BLaER1 treated with 17β-estradiol and CSF1 and Interleukin-3, amounts not matched to agents 10 nM and 100 nM (cell line): ENCODE results near the gene HTR3A.

Experiments used
- H3K27ac ChIP-seq, 11 experiments: shearing (Covaris generic); formaldehyde crosslinking; 2 replicates each; pipeline ENCODE4 v1.8.1; 2022
- H3K27me3 ChIP-seq, 11 experiments: shearing (Covaris generic); formaldehyde crosslinking; 2 replicates each; pipeline ENCODE4 v1.8.1; 2022
- H3K36me3 ChIP-seq, 11 experiments: shearing (Covaris generic); formaldehyde crosslinking; 2 replicates each; pipeline ENCODE4 v1.8.1; 2022
- H3K4me1 ChIP-seq, 10 experiments: shearing (Covaris generic); formaldehyde crosslinking; 2 replicates each; pipeline ENCODE4 v1.8.1; 2022
- H3K4me2 ChIP-seq, 11 experiments: shearing (Covaris generic); formaldehyde crosslinking; 2 replicates each; pipeline ENCODE4 v1.8.1; 2022
- H3K4me3 ChIP-seq, 10 experiments: shearing (Covaris generic); formaldehyde crosslinking; 2 replicates each; pipeline ENCODE4 v1.8.1; 2022
- H3K9ac ChIP-seq, 11 experiments: shearing (Covaris generic); formaldehyde crosslinking; 2 replicates each; pipeline ENCODE4 v1.8.1; 2022
- H3K9me3 ChIP-seq, 11 experiments: shearing (Covaris generic); formaldehyde crosslinking; replicated peaks in 1 of 11; 2 replicates each; pipeline ENCODE4 v1.8.1; 2022
- H4K20me1 ChIP-seq, 11 experiments: shearing (Covaris generic); formaldehyde crosslinking; 2 replicates each; pipeline ENCODE4 v1.8.1; 2022
- Cebpa-rat ChIP-seq, 11 experiments: shearing (Covaris generic); IDR thresholded peaks; 2 replicates each; pipeline ENCODE4 v1.8.1; 2022

The HTR3A gene

DNA sequence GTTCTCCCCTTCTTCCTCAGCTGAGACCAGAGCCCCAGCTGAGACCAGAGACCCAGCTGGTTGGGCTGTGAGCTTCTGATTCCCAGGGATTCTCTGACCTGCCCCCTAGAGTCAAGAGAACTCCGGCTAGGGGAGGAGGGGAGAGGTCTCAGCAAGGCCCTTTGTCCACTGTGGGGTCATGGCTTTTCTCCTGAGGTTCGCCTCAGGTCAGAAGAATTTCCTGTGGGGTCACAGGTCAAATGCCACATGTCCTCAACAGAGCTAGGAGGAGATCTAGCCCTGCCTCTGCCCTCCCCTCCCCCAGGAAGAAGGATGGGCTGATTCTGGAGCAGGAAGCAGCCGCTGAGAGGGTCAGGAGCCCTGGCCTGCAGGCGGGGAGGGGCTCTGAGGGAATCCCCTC lies 23.7 kb downstream of the HTR3A start:
- H3K9me3 ChIP-seq: no peaks in the 10 kb centered on the region
- no peaks in the 10 kb centered on the region for H3K36me3 ChIP-seq
- no peaks in the 10 kb centered on the region; a peak in 1 of 22 replicates for H3K27me3 ChIP-seq
- no peak overlapping the region for H3K4me2 ChIP-seq
- H3K9ac ChIP-seq: no peak overlapping the region
- peaks cover 0 to 21% (median 0%) of the 10 kb centered on the region in 11 experiments; a peak in 4 of 22 replicates for H4K20me1 ChIP-seq
- TF ChIP-seq Cebpa-rat (IDR thresholded peaks at IDR 0.05): no peak
- H3K4me1 ChIP-seq: peaks cover 0 to 5% (median 0%) of the 10 kb centered on the region in 10 experiments; a peak in 1 of 20 replicates
- no peak overlapping the region for H3K4me3 ChIP-seq
- H3K27ac ChIP-seq: no peak overlapping the region

DNA sequence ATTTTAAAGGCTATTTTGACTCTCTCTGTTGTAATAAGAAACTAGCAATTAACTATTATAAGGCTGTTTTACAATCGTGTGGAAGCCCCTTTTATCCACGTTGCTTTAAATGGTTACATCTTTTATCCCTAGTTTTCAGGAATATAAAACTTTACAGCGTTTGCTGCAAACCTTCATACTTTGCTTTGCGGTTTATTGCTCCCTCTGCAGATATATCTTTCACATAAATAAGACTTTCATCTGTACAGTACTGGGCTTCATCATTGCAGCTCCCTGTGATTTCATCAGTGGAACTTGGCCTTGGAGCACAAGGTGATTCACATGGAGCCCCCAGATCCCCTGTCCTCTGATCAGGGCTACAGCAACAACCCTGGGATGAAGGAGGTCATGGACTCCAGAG lies 25.6 kb downstream of the HTR3A start:
- Histone ChIP-seq H4K20me1 (peaks cover 0 to 5% (median 0%) of the 10 kb centered on the region in 11 experiments; a peak in 3 of 22 replicates), H3K9me3 (no peaks in the 10 kb centered on the region), H3K27ac (no peak overlapping the region), H3K9ac (no peak overlapping the region), H3K27me3 (no peaks in the 10 kb centered on the region; a peak in 1 of 22 replicates), H3K4me1 (peaks cover 0 to 5% (median 0%) of the 10 kb centered on the region in 10 experiments; a peak in 1 of 20 replicates), H3K36me3 (no peaks in the 10 kb centered on the region), H3K4me2 (no peak overlapping the region), H3K4me3 (no peak overlapping the region)
- no peak for TF ChIP-seq Cebpa-rat (IDR thresholded peaks at IDR 0.05)

DNA sequence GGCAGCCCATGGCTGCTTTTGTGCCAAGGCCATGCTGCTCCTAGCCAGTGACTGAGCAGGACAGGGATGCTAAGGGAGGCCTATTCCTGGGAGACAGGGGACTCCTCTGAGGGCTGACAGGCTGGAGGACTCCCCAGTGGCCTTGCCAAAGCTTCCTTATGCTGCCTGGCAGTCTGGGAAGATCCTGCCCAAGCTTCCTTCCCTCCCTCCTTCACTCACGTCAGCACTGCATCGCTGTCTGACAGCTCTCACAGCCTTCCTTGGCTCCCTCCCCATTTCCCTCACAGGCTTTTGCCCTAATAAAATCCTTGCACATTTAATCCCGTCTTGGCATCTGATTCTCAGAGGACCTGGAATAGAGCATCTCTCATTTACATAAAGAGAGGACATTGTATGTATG lies 26.5 kb downstream of the HTR3A start:
- Histone ChIP-seq H3K9ac (no peak overlapping the region), H3K4me2 (no peak overlapping the region), H3K36me3 (no peaks in the 10 kb centered on the region), H3K27me3 (no peaks in the 10 kb centered on the region), H3K27ac (no peak overlapping the region), H3K4me3 (no peak overlapping the region), H4K20me1 (peaks cover 0 to 4% (median 0%) of the 10 kb centered on the region in 11 experiments; a peak in 3 of 22 replicates), H3K4me1 (peaks cover 0 to 5% (median 0%) of the 10 kb centered on the region in 10 experiments; a peak in 1 of 20 replicates), H3K9me3 (no peaks in the 10 kb centered on the region)
- TF ChIP-seq Cebpa-rat (IDR thresholded peaks at IDR 0.05): no peak

DNA sequence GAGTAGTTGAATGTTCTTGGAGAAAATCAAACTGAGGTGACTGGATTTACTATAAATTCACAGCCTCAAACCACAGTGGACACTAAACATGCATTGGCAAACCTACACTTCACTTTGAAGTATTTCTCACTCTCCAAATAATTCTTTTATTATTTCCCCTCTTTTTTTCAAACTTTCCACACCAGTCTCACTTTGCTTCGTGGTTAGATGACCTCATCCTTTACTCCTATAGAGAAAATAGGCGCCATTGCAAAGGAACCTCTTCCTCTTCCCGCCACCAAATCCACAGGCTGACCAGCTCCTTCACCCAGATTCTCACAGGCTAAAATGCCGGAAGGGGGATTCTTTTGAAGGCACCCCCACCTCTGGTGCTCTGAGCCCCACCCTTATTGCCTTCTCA lies 33.4 kb downstream of the HTR3A start:
- no peak overlapping the region for H3K27ac ChIP-seq
- no peak overlapping the region for H3K4me2 ChIP-seq
- TF ChIP-seq Cebpa-rat (IDR thresholded peaks at IDR 0.05): no peak
- no peaks in the 10 kb centered on the region for H3K27me3 ChIP-seq
- no peaks in the 10 kb centered on the region for H3K36me3 ChIP-seq
- H3K9ac ChIP-seq: no peak overlapping the region
- H3K4me1 ChIP-seq: no peaks in the 10 kb centered on the region
- peaks cover 0 to 3% (median 0%) of the 10 kb centered on the region in 11 experiments; a peak in 1 of 22 replicates for H4K20me1 ChIP-seq
- H3K9me3 ChIP-seq: no peaks in the 10 kb centered on the region
- H3K4me3 ChIP-seq: no peak overlapping the region

DNA sequence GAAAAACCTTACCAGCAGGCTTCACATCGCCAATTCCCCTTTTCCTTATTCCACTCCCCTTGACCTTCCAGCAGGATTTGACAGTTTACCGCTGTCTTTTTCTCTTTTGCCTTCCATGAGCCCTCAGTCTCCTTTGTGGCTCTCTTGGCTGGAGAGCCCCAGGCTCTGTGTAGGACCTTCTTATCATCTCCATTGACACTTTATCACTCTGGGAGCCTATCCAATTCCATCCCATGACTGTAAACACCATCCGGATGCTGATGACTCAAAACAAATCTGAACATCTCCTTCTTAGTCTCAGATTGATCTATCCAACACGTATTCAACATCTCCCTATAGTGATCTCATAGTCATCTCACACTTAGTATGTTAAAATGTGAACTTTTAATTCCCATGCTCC lies 36.0 kb downstream of the HTR3A start:
- Histone ChIP-seq H3K9ac (no peak overlapping the region), H3K27me3 (no peaks in the 10 kb centered on the region), H3K9me3 (no peaks in the 10 kb centered on the region), H4K20me1 (peaks cover 0 to 3% (median 0%) of the 10 kb centered on the region in 11 experiments; a peak in 1 of 22 replicates), H3K4me3 (no peak overlapping the region), H3K27ac (no peak overlapping the region), H3K4me1 (no peaks in the 10 kb centered on the region), H3K4me2 (no peak overlapping the region), H3K36me3 (no peaks in the 10 kb centered on the region)
- TF ChIP-seq Cebpa-rat (IDR thresholded peaks at IDR 0.05): no peak

DNA sequence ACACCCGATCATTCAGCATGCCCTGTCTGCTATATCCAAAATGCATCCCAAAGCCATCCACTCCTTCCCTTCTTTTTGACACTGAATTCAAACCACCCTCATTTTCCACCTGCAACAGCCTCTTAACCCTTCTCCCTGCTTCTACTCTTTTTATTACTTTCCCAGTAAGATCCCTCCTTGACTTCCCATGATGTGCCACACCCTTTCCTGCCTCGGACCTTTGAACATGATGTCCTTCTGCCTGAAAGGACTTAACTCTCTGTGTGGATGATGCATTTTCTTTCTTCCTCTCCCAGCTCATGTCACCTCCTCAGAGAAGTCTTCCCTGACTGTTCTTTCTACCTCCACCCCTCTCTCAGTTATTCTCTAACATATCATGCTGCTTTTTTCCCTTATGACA lies 36.5 kb downstream of the HTR3A start:
- Histone ChIP-seq H3K27me3 (no peaks in the 10 kb centered on the region), H3K27ac (no peak overlapping the region), H3K36me3 (no peaks in the 10 kb centered on the region), H4K20me1 (peaks cover 0 to 3% (median 0%) of the 10 kb centered on the region in 11 experiments; a peak in 1 of 22 replicates), H3K4me1 (no peaks in the 10 kb centered on the region), H3K4me3 (no peak overlapping the region), H3K9ac (no peak overlapping the region), H3K4me2 (no peak overlapping the region), H3K9me3 (no peaks in the 10 kb centered on the region)
- TF ChIP-seq Cebpa-rat (IDR thresholded peaks at IDR 0.05): no peak

DNA sequence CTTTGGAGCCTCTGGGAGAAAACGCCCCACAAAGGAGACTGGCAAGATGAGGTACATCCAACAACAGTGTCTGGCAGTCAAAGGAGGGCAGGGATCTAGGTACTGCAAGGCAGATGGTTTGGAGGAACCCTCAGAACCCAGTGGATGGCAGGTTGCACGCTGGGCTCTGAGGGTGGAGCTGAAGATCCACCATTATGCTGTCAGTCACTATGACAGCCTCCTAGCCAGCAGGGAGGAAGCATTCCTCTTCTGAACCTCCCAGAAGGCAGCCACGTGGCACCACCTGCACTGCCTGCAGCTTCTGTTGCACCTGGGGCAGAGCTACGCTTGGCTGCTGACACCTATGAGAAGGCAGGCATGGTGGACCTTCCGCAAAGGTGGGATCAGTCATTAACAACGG lies 40.2 kb downstream of the HTR3A start:
- Histone ChIP-seq H3K27ac (no peak overlapping the region), H3K9me3 (no peaks in the 10 kb centered on the region), H3K36me3 (no peaks in the 10 kb centered on the region), H3K9ac (no peak overlapping the region), H3K4me1 (no peaks in the 10 kb centered on the region), H3K4me3 (no peak overlapping the region), H3K4me2 (no peak overlapping the region), H4K20me1 (peaks cover 0 to 3% (median 0%) of the 10 kb centered on the region in 11 experiments; a peak in 1 of 22 replicates), H3K27me3 (no peaks in the 10 kb centered on the region)
- TF ChIP-seq Cebpa-rat (IDR thresholded peaks at IDR 0.05): no peak

DNA sequence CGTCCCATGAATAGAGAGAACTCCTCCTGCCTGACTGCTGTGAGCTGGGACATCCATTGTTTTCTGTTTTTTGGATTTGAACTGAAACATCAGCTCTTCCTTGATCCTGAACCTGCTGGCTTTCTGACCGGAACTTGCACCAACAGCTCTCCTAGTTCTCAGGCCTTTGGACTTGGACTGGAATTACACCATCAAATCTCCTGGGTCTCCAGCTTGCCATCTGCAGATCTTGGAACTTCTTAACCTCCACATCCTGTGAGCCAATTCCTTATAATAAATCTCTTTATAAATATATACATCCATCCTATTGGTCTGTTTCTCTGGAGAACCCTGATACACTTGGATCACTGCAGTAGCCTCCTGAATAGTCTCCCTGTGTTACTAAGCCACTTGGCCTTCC lies 42.1 kb downstream of the HTR3A start:
- H3K9ac ChIP-seq: no peak overlapping the region
- no peaks in the 10 kb centered on the region for H3K9me3 ChIP-seq
- no peak overlapping the region for H3K4me3 ChIP-seq
- no peak for TF ChIP-seq Cebpa-rat (IDR thresholded peaks at IDR 0.05)
- no peak overlapping the region for H3K4me2 ChIP-seq
- H3K4me1 ChIP-seq: no peaks in the 10 kb centered on the region
- no peaks in the 10 kb centered on the region for H4K20me1 ChIP-seq
- H3K27ac ChIP-seq: no peak overlapping the region
- no peaks in the 10 kb centered on the region for H3K36me3 ChIP-seq
- H3K27me3 ChIP-seq: no peaks in the 10 kb centered on the region

DNA sequence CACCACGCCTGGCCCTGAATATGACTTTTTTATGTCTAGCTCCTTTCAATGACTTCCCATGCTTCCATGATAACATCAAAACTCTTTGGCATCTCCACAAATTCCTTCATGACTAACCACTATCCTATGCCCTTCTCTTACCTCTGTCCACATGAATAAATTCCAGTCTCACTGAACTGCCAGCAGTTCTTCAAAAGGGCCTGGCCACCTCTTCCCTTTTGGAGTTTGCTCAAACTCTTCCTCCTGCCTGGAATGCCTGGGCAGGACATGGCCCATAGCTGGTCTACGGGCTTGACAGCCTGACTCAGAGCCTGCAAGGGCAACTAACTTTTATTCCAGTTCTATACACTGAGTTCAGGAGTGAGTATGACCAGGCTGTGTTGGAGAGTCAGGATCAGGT lies 42.8 kb downstream of the HTR3A start:
- Histone ChIP-seq H3K4me3 (no peak overlapping the region), H3K4me1 (no peaks in the 10 kb centered on the region), H3K27me3 (no peaks in the 10 kb centered on the region), H3K4me2 (no peak overlapping the region), H3K9ac (no peak overlapping the region), H3K27ac (no peak overlapping the region), H3K9me3 (no peaks in the 10 kb centered on the region), H4K20me1 (no peaks in the 10 kb centered on the region), H3K36me3 (no peaks in the 10 kb centered on the region)
- TF ChIP-seq Cebpa-rat (IDR thresholded peaks at IDR 0.05): no peak

DNA sequence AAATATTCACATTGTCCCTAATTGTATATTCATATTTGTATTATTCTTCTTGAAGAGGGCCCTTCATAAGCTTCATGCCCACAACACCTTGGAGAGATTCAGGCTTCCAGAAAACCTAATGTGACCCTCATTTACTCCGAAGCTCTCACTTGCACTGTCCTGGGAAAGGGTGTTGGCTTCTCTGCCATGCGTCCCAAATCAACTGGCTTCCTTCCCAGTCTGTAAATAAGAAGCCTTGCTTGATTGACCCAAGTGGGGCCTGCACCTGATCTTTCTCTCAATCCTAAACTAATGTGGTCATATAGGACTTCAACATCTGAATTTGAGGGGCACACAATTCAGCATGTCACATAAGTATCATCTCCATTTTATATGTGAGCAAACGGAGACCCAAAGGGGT lies 44.1 kb downstream of the HTR3A start:
- H3K4me2 ChIP-seq: no peak overlapping the region
- no peak overlapping the region for H3K9ac ChIP-seq
- no peak overlapping the region for H3K4me3 ChIP-seq
- H3K27me3 ChIP-seq: no peaks in the 10 kb centered on the region
- H3K27ac ChIP-seq: no peak overlapping the region
- H3K4me1 ChIP-seq: no peaks in the 10 kb centered on the region
- TF ChIP-seq Cebpa-rat (IDR thresholded peaks at IDR 0.05): no peak
- no peaks in the 10 kb centered on the region for H4K20me1 ChIP-seq
- H3K9me3 ChIP-seq: no peaks in the 10 kb centered on the region
- H3K36me3 ChIP-seq: no peaks in the 10 kb centered on the region
